HepG2 (cell line): Measurements from ENCODE around the gene MED15. TPM values are rescaled to one million over a fixed set of nuclear protein-coding genes. Genes with fewer than 3 reads are reported as not detected.

Source experiments
- CENPT ChIP-seq: sonication (generic); formaldehyde crosslinking; IDR thresholded peaks from 2 replicates; pipeline ENCODE4 v1.8.0; 2022; ENCODE audit warnings: low read depth, mild to moderate bottlenecking, moderate library complexity, missing genetic modification reagents
- CHD4 ChIP-seq: fragments of 200-600 bp; sonication (generic); IDR thresholded peaks from 2 replicates; pipeline ENCODE4 v1.7.0; 2017; ENCODE audit warnings: mild to moderate bottlenecking, low read length, borderline replicate concordance
- HDAC2 ChIP-seq: sonication (generic); formaldehyde crosslinking; IDR thresholded peaks from 2 replicates; pipeline ENCODE4 v1.4.0; 2020; ENCODE audit warnings: missing genetic modification reagents
- PCBP2 ChIP-seq: fragments of 200-400 bp; formaldehyde crosslinking; optimal IDR thresholded peaks from 2 replicates; pipeline ENCODE3; 2018; ENCODE audit warnings: low read length, low read depth; ENCODE audit not compliant: poor library complexity, severe bottlenecking
- ZNF232 ChIP-seq: sonication (generic); formaldehyde crosslinking; IDR thresholded peaks from 2 replicates; pipeline ENCODE4 v1.4.0; 2020; ENCODE audit warnings: missing genetic modification reagents, borderline replicate concordance
- ZNF557 ChIP-seq: sonication (generic); formaldehyde crosslinking; IDR thresholded peaks from 2 replicates; pipeline ENCODE4 v1.4.0; 2020; ENCODE audit warnings: missing genetic modification reagents
- ZNF740 ChIP-seq: sonication (generic); formaldehyde crosslinking; IDR thresholded peaks from 2 replicates; pipeline ENCODE4 v1.4.0; 2020; ENCODE audit warnings: missing genetic modification reagents
- ZNF772 ChIP-seq: sonication (generic); formaldehyde crosslinking; IDR thresholded peaks from 2 replicates; pipeline ENCODE4 v1.5.0; 2020; ENCODE audit warnings: mild to moderate bottlenecking, missing genetic modification reagents
- ZNF773 ChIP-seq: sonication (generic); formaldehyde crosslinking; IDR thresholded peaks from 2 replicates; pipeline ENCODE4 v1.4.0; 2020; ENCODE audit warnings: missing genetic modification reagents, borderline replicate concordance
- polyA plus RNA-seq, 8 experiments: library from polyadenylated mRNA; depleted of rRNA in 3 of 8; stranded (reverse) in 7 of 8; unstranded in 1 of 8; fragments of >200 nt; fragmentation: Illumina TruSeq in 4 of 8; extraction: Trizol in 4 of 8; gene quantifications; 2 replicates each; pipeline versions ENCODE4 v1.2.1 to v1.2.3, GENCODE V29; 2011 to 2016; ENCODE audit warnings: low read depth in 4 of 8, missing spikeins in 1 of 8, mixed read lengths in 1 of 8; ENCODE audit not compliant: insufficient read depth in 1 of 8
- total RNA-seq, 5 experiments: library from RNA; depleted of rRNA; stranded (reverse); fragments of >200 nt; fragmentation: Illumina TruSeq; extraction: Trizol; gene quantifications; 2 replicates each; pipeline ENCODE4 v1.2.3, GENCODE V29; 2016; ENCODE audit warnings: low read depth in 1 of 5
- TF ChIP-seq, protein P1 (sequence below): sonication (generic); formaldehyde crosslinking; IDR thresholded peaks from 2 replicates; pipeline ENCODE4 v1.5.0; 2020; ENCODE audit warnings: mild to moderate bottlenecking, low read depth, missing genetic modification reagents, borderline replicate concordance
- TF ChIP-seq, protein P2 (sequence below): sonication (generic); formaldehyde crosslinking; IDR thresholded peaks from 2 replicates; pipeline ENCODE4 v1.4.0; 2020; ENCODE audit warnings: missing genetic modification reagents
- TF ChIP-seq, protein P3 (sequence below): sonication (generic); formaldehyde crosslinking; IDR thresholded peaks from 2 replicates; pipeline ENCODE4 v1.8.1; 2023; ENCODE audit warnings: missing genetic modification reagents, inconsistent platforms, borderline replicate concordance
- TF ChIP-seq, protein P4 (sequence below): sonication (generic); formaldehyde crosslinking; IDR thresholded peaks from 2 replicates; pipeline ENCODE4 v1.8.1; 2023; ENCODE audit warnings: mild to moderate bottlenecking, inconsistent platforms, moderate library complexity, missing genetic modification reagents, borderline replicate concordance
- TF ChIP-seq, protein P5 (sequence below): sonication (generic); formaldehyde crosslinking; IDR thresholded peaks from 2 replicates; pipeline ENCODE4 v1.5.1; 2020; ENCODE audit warnings: mild to moderate bottlenecking, missing genetic modification reagents, borderline replicate concordance

Gene MED15
- total and polyA plus RNA-seq, 2 of the 13 experiments (the other 11 are each of a cell fraction or from before 2014, with no cell fraction given) = 14.3 to 27.0 TPM

DNA sequence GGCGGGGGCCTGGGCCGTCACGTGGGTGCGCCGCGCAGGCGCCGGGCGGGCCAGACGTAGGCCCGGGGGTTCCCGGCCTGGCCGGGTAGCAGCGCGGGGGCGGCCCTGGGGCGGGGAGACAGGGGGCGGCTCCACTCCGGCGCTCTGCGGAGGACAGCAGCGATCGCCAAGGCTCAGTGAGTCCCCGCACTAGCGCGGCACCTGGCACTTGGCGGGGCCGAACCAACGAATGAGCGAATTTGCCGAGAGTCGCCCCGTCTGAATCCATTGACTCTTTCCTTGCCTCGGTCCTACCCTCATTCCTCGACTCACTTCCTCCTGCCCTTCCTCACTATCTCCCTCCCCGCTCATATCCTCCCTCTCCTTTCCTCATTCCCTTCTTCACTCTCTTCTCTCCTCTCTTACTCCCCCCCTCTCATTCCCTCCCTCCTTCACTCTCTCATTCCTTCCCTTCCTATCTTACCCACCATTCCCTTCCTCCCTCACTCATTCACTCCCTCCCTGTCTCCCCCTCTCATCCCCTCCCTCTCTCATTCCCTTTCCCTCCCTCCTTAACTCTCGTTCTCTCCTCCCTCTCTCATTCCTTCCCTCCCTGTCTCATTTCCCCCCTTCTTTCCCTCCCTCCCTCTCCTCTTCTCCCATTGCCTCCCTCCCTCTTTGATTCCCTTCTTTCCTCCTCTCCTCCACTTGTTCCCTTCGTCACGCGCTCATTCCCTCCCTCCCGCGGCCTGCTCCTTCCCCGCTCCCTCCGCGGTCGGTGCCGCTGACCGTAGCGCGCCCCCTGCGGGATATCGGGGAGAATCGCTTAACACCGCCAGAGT lies 11.3 kb upstream of the MED15 start (continued):
- TF ChIP-seq ZNF740 (CRISPR knock-in tag) (0 out of 2 replicates have a peak, but pooled peaks have one; percentile 33), ZNF773 (CRISPR knock-in tag) (no peak), CENPT (CRISPR knock-in tag) (no peak), PCBP2 (peak; percentile 98), ZNF557 (no peak), ZNF772 (peak; percentile 59; the same call in 1 of the 2 replicates), ZNF232 (no peak), CHD4 (no peak), HDAC2 (peak; percentile 42; the same call in 1 of the 2 replicates)
- TF ChIP-seq, protein P1, sequence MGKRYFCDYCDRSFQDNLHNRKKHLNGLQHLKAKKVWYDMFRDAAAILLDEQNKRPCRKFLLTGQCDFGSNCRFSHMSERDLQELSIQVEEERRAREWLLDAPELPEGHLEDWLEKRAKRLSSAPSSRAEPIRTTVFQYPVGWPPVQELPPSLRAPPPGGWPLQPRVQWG = no peak
- TF ChIP-seq, protein P2, sequence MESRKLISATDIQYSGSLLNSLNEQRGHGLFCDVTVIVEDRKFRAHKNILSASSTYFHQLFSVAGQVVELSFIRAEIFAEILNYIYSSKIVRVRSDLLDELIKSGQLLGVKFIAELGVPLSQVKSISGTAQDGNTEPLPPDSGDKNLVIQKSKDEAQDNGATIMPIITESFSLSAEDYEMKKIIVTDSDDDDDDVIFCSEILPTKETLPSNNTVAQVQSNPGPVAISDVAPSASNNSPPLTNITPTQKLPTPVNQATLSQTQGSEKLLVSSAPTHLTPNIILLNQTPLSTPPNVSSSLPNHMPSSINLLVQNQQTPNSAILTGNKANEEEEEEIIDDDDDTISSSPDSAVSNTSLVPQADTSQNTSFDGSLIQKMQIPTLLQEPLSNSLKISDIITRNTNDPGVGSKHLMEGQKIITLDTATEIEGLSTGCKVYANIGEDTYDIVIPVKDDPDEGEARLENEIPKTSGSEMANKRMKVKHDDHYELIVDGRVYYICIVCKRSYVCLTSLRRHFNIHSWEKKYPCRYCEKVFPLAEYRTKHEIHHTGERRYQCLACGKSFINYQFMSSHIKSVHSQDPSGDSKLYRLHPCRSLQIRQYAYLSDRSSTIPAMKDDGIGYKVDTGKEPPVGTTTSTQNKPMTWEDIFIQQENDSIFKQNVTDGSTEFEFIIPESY (CRISPR knock-in tag) = no peak
- TF ChIP-seq, protein P3, sequence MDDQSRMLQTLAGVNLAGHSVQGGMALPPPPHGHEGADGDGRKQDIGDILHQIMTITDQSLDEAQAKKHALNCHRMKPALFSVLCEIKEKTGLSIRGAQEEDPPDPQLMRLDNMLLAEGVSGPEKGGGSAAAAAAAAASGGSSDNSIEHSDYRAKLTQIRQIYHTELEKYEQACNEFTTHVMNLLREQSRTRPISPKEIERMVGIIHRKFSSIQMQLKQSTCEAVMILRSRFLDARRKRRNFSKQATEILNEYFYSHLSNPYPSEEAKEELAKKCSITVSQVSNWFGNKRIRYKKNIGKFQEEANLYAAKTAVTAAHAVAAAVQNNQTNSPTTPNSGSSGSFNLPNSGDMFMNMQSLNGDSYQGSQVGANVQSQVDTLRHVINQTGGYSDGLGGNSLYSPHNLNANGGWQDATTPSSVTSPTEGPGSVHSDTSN = no peak
- TF ChIP-seq, protein P4, sequence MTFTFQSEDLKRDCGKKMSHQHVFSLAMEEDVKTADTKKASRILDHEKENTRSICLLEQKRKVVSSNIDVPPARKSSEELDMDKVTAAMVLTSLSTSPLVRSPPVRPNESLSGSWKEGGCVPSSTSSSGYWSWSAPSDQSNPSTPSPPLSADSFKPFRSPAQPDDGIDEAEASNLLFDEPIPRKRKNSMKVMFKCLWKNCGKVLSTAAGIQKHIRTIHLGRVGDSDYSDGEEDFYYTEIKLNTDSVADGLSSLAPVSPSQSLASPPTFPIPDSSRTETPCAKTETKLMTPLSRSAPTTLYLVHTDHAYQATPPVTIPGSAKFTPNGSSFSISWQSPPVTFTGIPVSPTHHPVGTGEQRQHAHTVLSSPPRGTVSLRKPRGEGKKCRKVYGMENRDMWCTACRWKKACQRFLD = 0 out of 2 replicates have a peak, but pooled peaks have one; percentile 87
- TF ChIP-seq, protein P5, sequence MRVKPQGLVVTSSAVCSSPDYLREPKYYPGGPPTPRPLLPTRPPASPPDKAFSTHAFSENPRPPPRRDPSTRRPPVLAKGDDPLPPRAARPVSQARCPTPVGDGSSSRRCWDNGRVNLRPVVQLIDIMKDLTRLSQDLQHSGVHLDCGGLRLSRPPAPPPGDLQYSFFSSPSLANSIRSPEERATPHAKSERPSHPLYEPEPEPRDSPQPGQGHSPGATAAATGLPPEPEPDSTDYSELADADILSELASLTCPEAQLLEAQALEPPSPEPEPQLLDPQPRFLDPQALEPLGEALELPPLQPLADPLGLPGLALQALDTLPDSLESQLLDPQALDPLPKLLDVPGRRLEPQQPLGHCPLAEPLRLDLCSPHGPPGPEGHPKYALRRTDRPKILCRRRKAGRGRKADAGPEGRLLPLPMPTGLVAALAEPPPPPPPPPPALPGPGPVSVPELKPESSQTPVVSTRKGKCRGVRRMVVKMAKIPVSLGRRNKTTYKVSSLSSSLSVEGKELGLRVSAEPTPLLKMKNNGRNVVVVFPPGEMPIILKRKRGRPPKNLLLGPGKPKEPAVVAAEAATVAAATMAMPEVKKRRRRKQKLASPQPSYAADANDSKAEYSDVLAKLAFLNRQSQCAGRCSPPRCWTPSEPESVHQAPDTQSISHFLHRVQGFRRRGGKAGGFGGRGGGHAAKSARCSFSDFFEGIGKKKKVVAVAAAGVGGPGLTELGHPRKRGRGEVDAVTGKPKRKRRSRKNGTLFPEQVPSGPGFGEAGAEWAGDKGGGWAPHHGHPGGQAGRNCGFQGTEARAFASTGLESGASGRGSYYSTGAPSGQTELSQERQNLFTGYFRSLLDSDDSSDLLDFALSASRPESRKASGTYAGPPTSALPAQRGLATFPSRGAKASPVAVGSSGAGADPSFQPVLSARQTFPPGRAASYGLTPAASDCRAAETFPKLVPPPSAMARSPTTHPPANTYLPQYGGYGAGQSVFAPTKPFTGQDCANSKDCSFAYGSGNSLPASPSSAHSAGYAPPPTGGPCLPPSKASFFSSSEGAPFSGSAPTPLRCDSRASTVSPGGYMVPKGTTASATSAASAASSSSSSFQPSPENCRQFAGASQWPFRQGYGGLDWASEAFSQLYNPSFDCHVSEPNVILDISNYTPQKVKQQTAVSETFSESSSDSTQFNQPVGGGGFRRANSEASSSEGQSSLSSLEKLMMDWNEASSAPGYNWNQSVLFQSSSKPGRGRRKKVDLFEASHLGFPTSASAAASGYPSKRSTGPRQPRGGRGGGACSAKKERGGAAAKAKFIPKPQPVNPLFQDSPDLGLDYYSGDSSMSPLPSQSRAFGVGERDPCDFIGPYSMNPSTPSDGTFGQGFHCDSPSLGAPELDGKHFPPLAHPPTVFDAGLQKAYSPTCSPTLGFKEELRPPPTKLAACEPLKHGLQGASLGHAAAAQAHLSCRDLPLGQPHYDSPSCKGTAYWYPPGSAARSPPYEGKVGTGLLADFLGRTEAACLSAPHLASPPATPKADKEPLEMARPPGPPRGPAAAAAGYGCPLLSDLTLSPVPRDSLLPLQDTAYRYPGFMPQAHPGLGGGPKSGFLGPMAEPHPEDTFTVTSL (CRISPR knock-in tag) = peak; percentile 40; the same call in 1 of the 2 replicates
